Stimulated activated CD8-positive, alpha-beta memory T cell treated with anti-CD3 and anti-CD28 coated beads, Interleukin-15, amount 100 ng/mL, for 24 hours (primary cell): Measurements from ENCODE around the gene MTHFD1L.

ENCODE experiments used
- DNase-seq: peaks from one replicate; pipeline ENCODE4 v3.0.0-alpha.2; 2020; ENCODE audit warnings: low read depth

Gene MTHFD1L

GRCh38 chr6:150934380-150934779, 68.9 kb downstream of the MTHFD1L start:
- no peak for DNase-seq

DNA sequence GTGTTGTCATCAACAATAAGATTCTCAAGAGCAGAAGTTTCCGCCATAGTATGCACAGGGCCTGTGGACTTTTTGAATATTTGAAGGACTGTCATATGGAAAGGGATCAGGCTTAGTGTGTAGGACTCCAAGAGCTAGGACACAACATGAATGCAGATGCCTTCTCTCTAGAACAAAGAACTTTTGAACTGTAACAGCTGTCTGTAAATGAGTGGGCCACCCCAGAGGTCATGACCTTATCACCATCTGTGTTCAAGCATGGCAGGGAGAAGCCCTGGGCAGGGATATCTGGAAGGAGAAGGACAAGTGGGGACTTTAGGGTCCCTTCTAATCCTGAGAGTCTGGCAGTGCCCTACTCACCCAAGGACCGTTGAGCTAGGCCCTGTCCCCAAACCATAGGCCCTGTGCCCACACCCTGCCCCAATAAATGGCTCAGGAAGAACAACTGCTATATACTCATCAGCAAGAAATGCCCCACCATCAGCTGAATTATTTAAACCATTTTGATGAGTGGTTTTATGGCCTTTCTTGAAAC, 70.6 kb downstream of the MTHFD1L start:
- DNase-seq, result no peak

DNA sequence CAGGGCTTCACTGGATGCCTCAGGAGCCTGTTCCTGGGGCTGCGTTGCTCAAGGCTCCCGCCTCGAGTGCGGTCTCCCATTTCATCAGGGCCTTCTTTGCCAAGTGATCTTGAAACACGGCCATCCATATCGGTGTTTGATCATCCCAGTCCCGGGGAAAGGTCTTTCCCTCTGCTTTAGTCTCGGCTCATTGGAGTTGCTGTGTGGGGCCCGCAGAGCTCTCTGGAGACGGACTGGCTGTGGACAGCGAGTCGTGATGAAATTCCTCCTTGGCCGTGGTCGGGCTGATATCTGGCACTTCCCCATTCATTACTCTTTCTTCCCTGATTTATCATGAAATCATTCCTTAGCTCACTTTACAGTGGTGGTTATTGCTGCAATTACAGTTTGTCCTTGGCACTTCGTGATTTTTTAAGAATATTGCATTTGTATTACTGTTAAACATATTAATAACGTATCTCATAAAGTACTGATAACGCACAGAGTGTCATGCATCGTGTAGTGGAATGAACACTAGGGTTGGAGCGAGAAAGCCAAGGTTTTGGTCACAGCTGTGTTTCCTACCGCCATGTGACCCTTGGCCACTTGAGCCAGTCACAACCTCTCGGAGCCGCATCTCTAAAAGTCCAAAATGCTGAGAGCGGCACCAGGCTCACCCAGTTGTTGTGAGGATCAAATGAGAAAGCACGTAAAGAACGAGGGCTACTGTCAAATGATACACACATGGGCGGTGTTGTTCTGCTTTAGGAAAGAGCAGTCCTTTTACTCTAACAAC, 71.8 kb downstream of the MTHFD1L start:
- DNase-seq, result no peak

GRCh38 chr6:150939399-150939798, 73.9 kb downstream of the MTHFD1L start:
- no peak for DNase-seq

DNA sequence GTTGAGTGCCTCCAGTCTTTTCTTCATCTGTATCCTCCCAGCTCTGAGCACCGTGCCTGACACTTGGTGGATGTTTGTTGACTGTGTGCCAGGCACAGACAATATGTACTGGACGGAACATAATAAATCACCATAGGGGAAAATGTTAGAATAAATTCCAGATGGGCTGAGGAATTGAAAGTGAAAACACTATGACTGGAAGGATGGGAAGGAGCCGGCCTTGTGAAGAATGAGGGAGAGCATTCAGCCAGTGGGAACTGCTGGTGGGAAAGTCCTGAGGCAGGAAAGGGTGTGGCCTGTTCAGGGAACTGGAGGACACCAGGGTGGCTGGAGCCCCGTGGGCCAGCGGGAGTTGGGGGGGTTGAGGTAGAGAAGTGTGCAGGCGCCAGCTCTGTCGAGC, 75.4 kb downstream of the MTHFD1L start:
- DNase-seq, result no peak

GRCh38 chr6:150949526-150949925, 84.0 kb downstream of the MTHFD1L start:
- DNase-seq, result no peak

DNA sequence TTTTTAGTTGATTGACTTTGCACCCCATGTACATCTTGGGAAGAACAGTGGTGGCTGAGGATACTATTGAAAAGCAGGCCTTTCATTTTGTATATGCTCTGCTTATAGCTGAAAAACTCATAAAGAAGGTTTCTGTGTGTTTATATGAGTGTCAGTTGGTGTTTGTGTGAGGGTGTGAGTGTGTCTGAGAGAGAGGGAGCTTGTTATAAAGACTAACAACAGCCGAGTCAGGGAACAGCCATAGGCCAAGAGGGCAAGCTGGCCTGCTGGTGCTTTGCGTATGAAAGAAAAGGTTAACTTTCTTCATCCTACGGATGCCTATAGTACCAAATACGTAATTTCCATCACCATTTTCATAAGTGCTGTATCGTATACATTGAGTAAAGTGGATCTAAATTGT, 88.3 kb downstream of the MTHFD1L start:
- DNase-seq, result no peak

DNA sequence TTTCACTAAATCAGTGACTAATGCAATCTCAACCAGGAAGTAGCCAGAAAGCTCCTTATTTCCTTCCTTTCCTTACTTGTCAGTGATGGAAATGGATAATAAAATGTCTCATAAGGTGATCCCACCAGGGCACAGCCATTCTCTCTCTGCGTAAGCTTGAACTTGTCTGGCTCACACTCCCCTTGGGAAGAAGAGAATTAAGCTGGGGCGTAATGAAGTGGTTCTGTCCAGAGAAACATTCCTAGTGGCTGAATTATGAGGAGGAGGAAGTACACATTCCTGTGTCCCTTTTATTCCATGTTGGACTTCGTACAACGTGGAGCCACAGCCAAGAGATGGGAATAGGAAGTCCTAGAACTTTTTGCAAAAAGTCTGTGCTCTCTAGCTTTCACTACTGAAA, 93.7 kb downstream of the MTHFD1L start:
- no peak for DNase-seq

DNA sequence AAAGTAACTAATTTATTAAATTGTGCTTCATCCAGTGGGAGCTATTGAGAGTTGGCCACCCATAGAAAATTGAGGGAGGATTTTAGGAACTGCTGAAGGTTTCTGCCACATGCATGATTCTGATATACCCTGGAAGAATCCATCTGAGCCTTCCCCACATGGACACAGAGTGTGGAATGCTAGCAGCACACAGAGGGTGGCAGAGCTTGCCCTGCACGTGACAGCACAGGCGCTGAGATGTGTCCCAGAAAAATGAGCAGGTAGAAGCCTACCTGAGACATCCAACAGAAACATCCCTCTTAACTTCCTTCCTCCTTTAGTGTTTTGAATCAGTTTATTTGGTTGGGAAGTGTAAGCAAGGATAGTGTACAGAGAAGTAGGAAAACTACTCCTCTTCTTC, 96.9 kb downstream of the MTHFD1L start:
- no peak for DNase-seq

DNA sequence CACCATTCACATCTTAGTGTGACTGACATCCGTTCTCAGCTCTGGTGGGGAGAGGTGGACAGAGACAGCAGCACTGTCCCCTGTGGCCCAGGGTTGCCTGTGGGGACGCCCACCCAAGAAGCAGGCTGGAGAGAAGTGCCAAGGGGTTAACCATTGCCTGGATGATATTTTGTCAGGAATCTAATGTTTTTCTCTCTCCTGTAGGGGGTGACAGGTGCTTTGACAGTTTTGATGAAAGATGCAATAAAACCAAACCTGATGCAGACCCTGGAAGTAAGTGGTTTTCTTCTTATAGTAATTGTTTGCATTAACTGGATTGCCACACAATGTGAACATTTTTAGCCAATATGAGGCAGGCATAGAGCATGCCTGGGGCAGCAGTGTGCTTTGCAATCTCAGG, 99.3 kb downstream of the MTHFD1L start:
- no peak for DNase-seq

GRCh38 chr6:150966786-150967185, 101.3 kb downstream of the MTHFD1L start:
- DNase-seq, result no peak

GRCh38 chr6:150967381-150967780, 101.9 kb downstream of the MTHFD1L start:
- DNase-seq, result no peak

DNA sequence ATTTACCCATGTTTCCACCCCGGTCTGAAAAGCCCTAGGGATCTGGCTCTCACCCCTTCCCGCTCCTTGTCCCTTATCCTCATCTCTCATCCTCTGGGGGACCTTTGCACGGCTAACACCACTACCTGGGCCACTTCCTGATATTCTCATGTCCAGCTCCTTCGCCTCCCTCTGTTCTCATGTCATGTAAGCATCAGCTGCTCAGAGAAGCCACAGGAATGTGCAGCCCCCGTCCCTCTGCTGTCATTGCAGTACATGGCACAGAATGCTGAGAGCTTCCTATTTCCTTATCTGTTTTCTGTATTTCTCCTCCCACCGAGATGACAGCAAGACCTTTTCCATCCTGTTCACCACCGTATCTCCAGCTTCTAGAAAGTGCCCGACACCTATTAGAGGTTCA, 102.4 kb downstream of the MTHFD1L start:
- DNase-seq, result no peak

DNA sequence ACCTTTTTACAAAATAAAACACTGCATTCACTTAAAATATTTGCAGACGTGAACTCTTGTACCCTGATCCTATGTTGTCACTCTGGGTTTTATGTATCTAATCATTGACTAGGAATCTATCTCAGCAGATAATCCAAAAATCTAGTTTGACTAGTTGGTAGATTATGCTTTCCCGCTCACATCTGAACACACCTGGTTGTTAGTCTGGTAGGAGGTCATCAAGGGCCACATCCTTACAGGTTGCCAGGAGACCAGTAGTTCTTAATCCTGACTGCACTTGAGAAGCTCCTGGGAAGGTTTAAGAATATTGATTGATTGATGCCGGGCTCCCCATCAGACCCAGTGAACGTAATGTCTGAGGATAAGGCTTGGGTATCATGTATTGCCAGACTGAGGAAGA, 104.4 kb downstream of the MTHFD1L start:
- DNase-seq, result no peak

DNA sequence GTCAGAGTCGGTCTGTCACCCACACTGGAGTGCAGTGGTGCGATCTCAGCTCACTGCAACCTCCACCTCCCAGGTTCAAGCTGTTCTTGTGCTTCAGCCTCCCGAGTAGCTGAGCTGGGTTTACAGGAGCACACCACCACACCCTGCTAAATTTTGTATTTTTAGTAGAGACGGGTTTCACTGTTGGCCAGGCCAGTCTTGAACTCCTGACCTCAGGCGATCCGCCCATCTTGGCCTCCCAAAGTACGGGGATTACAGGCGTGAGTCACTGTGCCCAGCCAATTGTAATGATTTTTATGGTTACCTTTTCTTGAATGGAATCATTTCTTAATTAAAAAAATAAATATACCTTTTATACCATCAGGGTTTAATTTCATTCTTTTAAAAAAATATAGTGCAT, 105.7 kb downstream of the MTHFD1L start:
- no peak for DNase-seq

DNA sequence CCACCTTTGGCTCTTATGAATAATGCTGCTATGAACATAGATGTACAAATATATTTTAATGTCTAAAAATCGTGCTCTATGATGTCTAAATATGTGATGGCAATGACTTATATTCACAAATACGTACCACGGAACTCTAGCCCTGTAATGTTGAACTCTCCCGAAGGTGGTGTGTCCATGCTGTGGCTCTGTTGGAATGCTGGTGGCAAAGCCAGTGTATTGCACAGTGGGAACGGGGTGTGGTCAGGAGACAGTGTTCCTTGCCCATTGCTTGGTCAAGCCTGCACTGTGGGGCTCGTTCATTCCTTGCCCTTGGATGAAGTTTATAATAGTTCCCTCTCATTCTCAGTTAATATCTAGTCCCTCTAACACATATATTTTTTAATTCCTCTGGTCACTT, 109.6 kb downstream of the MTHFD1L start:
- no peak for DNase-seq

GRCh38 chr6:150977281-150977680, 111.8 kb downstream of the MTHFD1L start:
- DNase-seq, result no peak

DNA sequence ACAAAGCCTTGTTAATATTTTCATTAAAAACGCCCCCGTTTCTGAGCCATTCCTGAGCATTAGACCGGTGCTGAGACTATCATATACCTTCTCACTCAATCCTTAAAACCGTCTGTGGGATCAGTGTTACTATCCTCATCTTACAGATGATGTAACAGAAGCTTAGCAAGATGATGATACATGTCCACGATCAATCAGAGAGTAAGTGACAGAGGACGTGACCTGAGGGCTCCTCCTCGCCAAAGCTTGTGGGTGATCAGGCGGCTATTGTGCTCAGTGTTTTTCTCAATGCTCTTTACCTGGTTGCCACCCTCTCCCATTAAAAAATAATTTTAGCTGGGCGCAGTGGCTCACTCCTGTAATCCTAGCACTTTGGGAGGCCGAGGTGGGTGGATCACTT, 113.1 kb downstream of the MTHFD1L start:
- DNase-seq, result no peak

GRCh38 chr6:150979826-150980350, 114.4 kb downstream of the MTHFD1L start:
- DNase-seq, result no peak

DNA sequence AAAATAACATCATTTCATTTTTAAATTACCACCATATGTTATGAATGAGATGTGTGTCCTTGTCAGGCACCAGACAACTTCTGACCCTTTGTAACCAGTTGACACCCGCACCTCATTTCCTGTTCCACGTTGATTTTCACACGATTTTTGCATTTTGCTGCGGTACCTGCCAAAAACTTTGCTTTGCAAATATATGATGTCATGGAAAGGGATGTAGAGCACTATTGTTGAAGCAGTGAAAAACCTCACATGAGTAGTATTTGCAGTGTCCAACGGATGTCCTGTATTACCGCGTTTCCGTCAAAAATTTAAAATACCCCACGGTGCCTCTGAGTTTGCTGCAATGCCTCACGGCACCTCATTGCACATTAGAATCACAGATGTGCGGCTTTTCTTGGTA, 115.6 kb downstream of the MTHFD1L start:
- DNase-seq, result no peak

- DNase-seq, result no peak
These were observed 116.2 kb downstream of the MTHFD1L start for GRCh38 chr6:150981669-150982068.

DNA sequence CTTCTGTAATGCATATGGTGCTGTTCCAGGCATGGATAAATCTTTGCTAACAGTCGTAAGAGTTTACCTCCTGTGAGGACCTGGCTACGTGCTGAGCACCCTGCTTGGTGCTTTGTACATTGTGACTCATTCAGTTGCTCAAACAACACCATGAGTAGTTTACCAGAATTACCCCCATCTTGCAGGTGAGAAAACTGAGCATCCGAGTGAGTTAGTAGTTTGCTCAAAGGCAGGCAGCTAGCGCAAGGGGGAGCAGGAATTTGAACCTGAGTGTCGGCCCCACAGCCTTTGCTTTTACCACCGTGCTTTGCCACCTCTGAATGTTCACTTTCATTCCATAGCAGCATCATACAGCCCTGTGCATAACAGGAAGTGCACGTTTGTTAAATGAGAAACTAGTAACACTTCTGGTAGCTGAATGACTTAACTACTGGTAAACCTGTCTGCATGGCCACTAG, 121.9 kb downstream of the MTHFD1L start:
- no peak for DNase-seq

DNA sequence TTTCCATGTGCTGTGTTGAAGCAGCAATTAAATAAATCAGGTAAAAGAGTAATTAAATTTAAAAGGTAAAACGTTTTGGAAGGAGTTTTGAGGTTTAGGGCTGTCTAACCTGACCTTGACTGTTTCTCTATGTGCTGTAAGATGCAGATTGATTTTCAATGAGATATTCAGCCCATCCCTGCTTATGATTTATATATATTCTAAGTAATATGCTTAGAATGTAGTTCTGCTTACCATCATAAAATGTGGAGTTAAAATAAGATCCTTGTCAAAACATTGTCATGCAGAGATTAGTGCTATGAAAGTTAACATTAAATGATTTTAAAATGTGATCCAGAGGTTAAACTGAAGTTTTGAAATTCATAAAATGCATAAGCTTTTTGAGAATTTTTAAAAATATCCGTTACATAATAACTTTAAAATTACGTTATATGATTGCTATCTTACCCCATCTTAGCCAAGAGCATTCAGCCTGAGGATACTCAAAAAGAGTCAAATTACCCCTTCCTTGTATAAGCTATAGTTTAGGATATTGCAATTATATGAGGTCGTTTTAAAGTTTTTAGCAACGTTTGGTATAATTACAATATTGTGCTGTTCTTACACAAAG, 122.5 kb downstream of the MTHFD1L start:
- DNase-seq, result no peak
